ENCODE data around the gene KANSL1.
"Not testable (repeated sequence)": the region's sequence is repeated elsewhere in the genome, so short reads cannot be mapped to it uniquely, and the experiment has no call there.

Gene KANSL1

GRCh38 chr17:46012506-46013079 lies 180.6 kb downstream of the KANSL1 start:
- no peak overlapping the region for H3K27ac ChIP-seq
- TF ChIP-seq CTCF (conservative IDR thresholded peaks at IDR 0.05) (no peak), ZFX (IDR thresholded peaks at IDR 0.05) (no peak)

- TF ChIP-seq ZFX (IDR thresholded peaks at IDR 0.05) (no peak), CTCF (conservative IDR thresholded peaks at IDR 0.05) (no peak)
- H3K27ac ChIP-seq, result no peak overlapping the region
Measured at GRCh38 chr17:46011711-46012505, 181.3 kb downstream of the KANSL1 start.

GRCh38 chr17:46010597-46011186 lies 182.5 kb downstream of the KANSL1 start:
- TF ChIP-seq CTCF (conservative IDR thresholded peaks at IDR 0.05) (no peak), ZFX (IDR thresholded peaks at IDR 0.05) (no peak)

GRCh38 chr17:46009681-46010596 lies 183.3 kb downstream of the KANSL1 start:
- no peak overlapping the region for H3K27ac ChIP-seq
- no peak for TF ChIP-seq ZFX (IDR thresholded peaks at IDR 0.05)
- TF ChIP-seq CTCF (conservative IDR thresholded peaks at IDR 0.05), result no peak

More at GRCh38 chr17:46010597-46011186, 182.5 kb downstream of the KANSL1 start:
- no peak overlapping the region for H3K27ac ChIP-seq

- no peak overlapping the region for H3K27ac ChIP-seq
- TF ChIP-seq ZFX (IDR thresholded peaks at IDR 0.05) (no peak), CTCF (conservative IDR thresholded peaks at IDR 0.05) (no peak)
Measured at GRCh38 chr17:46008591-46008990, 184.6 kb downstream of the KANSL1 start.

- H3K27ac ChIP-seq, result no peak overlapping the region
- no peak for TF ChIP-seq CTCF (conservative IDR thresholded peaks at IDR 0.05)
- TF ChIP-seq ZFX (IDR thresholded peaks at IDR 0.05), result no peak
Measured at GRCh38 chr17:46007461-46007965, 185.7 kb downstream of the KANSL1 start.

GRCh38 chr17:46006082-46006481 lies 187.1 kb downstream of the KANSL1 start:
- H3K27ac ChIP-seq, result not testable (repeated sequence)
